Adrenal gland (tissue), 12 donors: ENCODE results near the gene CFAP251. TPM values are rescaled to one million over a fixed set of nuclear protein-coding genes. Genes with fewer than 3 reads are reported as not detected.
"Not testable (repeated sequence)": the region's sequence is repeated elsewhere in the genome, so short reads cannot be mapped to it uniquely, and the experiment has no call there.

Source experiments
- DNase-seq, 7 donors: peaks; one replicate each; pipeline ENCODE4 v3.0.0-alpha.2; 2019 to 2020
- H3K27ac ChIP-seq, 5 donors: fragments of 200-600 bp; sonication (generic) in 4 of 5; 1 replicate in 3 of 5; 2 replicates in 2 of 5; pipeline versions ENCODE4 v1.5.1 to v1.8.0; 2016 to 2020; ENCODE audit warnings: mild to moderate bottlenecking in 1 of 5
- H3K27me3 ChIP-seq: fragments of 200-600 bp; 2 replicates; pipeline ENCODE4 v1.8.0; 2021
- H3K36me3 ChIP-seq, 2 donors: fragments of 200-600 bp; replicated peaks in 1 of 2; 1 replicate in 1 of 2; 2 replicates in 1 of 2; pipeline versions ENCODE4 v1.5.1 to v1.8.0; 2018 to 2022
- H3K4me1 ChIP-seq, 2 donors: fragments of 200-600 bp; replicated peaks in 1 of 2; 1 replicate in 1 of 2; 2 replicates in 1 of 2; pipeline versions ENCODE4 v1.5.1 to v1.8.0; 2018 to 2021
- H3K4me3 ChIP-seq, 4 donors: fragments of 200-600 bp; sonication (generic) in 3 of 4; one replicate each; pipeline ENCODE4 v1.5.1; 2016 to 2018
- H3K9me3 ChIP-seq, 3 donors: fragments of 200-600 bp; sonication (generic) in 1 of 3; replicated peaks in 1 of 3; 1 replicate in 2 of 3; 2 replicates in 1 of 3; pipeline versions ENCODE4 v1.5.1 to v1.8.0; 2016 to 2021
- POLR2A ChIP-seq, 2 donors: fragments of 450-650 bp; IDR thresholded peaks; one replicate each; pipeline ENCODE4 v1.6.1; 2017; ENCODE audit warnings: antibody characterized with exemption in 2 of 2, mild to moderate bottlenecking in 2 of 2, moderate library complexity in 1 of 2
- WGBS, 4 donors: extraction: QIAGEN DNeasy Blood & Tissue Kit in 2 of 4; methylation state at CpG; one replicate each; pipeline versions ENCODE4 v1.1.5 to v1.1.7; 2013 to 2017; 5-methylcytosine and 5-hydroxymethylcytosine counted together
- intact Hi-C, 2 donors: fragments of 100-400 bp; cut with DNase I; formaldehyde crosslinking; loops; one replicate each; pipeline versions ENCODE4 v1.14.1 to v1.15.0; 2022 to 2023
- polyA plus RNA-seq, 3 donors: library from polyadenylated mRNA; stranded (reverse); fragments of 200-250 nt in 2 of 3; fragments of 350-450 nt in 1 of 3; fragmentation: Illumina TruSeq in 1 of 3; extraction: RNeasy Lipid Tissue Mini Kit (QIAGEN cat#74804) in 1 of 3; gene quantifications; one replicate each; pipeline ENCODE4 v1.2.3, GENCODE V29; 2013 to 2014
- total RNA-seq, 9 donors: library from RNA; depleted of rRNA in 4 of 9; stranded (reverse); fragments of >200 nt in 4 of 9; fragments of 120-200 nt in 1 of 9; fragmentation: NEBNext Ultra II Directional in 1 of 9; extraction: Animal tissue kit (Norgen Biotek cat#: 25700) in 1 of 9; gene quantifications; one replicate each; pipeline versions ENCODE4 v1.1.0 to v1.2.4, GENCODE V29; 2013 to 2023
- TF ChIP-seq, protein P1 (sequence below), 6 experiments: fragments of 450-650 bp in 4 of 6; fragments of 200-600 bp in 2 of 6; sonication (generic) in 1 of 6; IDR thresholded peaks; 1 replicate in 5 of 6; 2 replicates in 1 of 6; pipeline versions ENCODE4 v1.5.1 to v1.8.0; 2016 to 2021; ENCODE audit warnings: antibody characterized with exemption in 6 of 6, mild to moderate bottlenecking in 2 of 6, moderate library complexity in 1 of 6
- donor health status: healthy with polysubstance abuse.
- donor health status: Bipolar disorder and iron deficiency.
- donor health status: DM: yes; HTN: yes; CAD: no.
- donor health status: DM: no; HTN: no; CAD: no.
- donor health status: DM: no; HTN: no; CAD: no.
- donor health status: DM: yes; HTN: yes; CAD: no.

CFAP251 gene
- total and polyA plus RNA-seq, 12 donors = 0.30 to 11.6 (median 2.7) TPM

DNA sequence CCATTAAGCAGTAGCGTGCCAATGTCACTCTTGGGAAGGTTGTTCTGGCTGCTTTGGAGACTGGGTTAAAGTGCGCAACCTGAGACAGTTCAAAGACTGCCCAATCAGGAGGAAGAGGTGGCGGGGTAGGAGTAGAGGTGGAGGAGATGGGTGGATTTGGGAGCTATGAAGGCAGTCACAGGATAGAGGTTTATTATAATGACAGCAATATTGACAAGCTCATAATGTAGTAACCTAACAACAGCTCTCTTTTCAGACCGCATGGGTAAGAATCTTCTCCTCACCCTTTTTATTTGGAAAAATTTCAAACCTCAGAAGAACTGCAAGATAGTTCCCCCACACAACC lies 35.1 kb upstream of the CFAP251 start:
- Histone ChIP-seq H3K27ac (no peak overlapping the region), H3K4me1 (peaks cover 0 to 4% of the 10 kb centered on the region in 2 donors), H3K4me3 (no peak overlapping the region), H3K9me3 (no peaks in the 10 kb centered on the region), H3K27me3 (no peaks in the 10 kb centered on the region), H3K36me3 (no peaks in the 10 kb centered on the region)
- 61 to 66% (median 63%) methylated on average over 4 of the region's 4 CpGs for WGBS, 4 donors
- TF ChIP-seq, protein P1, sequence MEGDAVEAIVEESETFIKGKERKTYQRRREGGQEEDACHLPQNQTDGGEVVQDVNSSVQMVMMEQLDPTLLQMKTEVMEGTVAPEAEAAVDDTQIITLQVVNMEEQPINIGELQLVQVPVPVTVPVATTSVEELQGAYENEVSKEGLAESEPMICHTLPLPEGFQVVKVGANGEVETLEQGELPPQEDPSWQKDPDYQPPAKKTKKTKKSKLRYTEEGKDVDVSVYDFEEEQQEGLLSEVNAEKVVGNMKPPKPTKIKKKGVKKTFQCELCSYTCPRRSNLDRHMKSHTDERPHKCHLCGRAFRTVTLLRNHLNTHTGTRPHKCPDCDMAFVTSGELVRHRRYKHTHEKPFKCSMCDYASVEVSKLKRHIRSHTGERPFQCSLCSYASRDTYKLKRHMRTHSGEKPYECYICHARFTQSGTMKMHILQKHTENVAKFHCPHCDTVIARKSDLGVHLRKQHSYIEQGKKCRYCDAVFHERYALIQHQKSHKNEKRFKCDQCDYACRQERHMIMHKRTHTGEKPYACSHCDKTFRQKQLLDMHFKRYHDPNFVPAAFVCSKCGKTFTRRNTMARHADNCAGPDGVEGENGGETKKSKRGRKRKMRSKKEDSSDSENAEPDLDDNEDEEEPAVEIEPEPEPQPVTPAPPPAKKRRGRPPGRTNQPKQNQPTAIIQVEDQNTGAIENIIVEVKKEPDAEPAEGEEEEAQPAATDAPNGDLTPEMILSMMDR (IDR thresholded peaks at IDR 0.05) = no peak
- TF ChIP-seq POLR2A (IDR thresholded peaks at IDR 0.05) = no peak
- intact Hi-C loops = loop anchor here (10.0 kb wide), 2 partner anchors 68 to 188 kb away; no protein-coding TSS in a partner anchor
- DNase-seq = no peak

DNA sequence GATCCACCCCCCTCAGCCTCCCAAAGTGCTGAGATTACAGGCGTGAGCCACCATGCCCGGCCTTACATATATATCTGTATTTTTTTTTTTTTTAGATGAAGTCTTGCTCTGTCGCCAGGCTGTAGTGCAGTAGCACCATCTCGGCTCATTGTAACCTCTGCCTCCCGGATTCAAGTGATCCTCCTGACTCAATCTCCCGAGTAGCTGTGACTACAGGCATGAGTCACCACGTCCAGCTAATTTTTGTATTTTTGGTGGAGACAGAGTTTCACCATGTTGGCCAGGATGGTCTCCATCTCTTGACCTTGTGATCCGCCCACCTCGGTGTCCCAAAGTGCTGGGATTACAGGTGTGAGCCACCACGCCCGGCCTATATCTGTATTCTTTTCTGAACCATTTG lies 33.3 kb upstream of the CFAP251 start:
- H3K27ac ChIP-seq, H3K36me3 ChIP-seq, H3K9me3 ChIP-seq, DNase-seq, H3K27me3 ChIP-seq, H3K4me3 ChIP-seq: not testable (repeated sequence)
- intact Hi-C loops = loop anchor here (5.0 to 10.0 kb wide), 3 partner anchors 70 to 190 kb away; no protein-coding TSS in a partner anchor
- WGBS, 4 donors = 74 to 86% (median 76%) methylated on average over 11 of the region's 11 CpGs
- H3K4me1 ChIP-seq = peaks cover 6 to 15% of the 10 kb centered on the region in 2 donors

DNA sequence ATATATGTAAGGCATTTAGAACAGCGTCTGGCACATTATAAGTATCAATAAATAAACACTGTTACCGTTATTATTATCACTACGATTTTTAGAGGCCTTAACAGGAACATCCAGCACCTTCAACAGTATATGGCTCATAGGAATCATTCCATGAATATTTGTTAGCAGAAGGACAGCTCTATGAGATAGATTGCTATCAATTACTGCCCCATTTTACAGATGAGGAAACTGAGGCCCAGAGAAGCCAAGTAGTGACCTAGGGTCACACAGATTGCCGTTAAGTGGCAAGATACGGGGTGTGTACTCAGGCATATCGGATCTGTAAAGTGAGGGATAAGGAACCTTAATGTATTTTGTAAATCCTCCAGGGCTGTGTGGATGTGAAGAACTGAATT lies 30.3 kb upstream of the CFAP251 start:
- peaks cover 0 to 4% of the 10 kb centered on the region in 2 donors for H3K36me3 ChIP-seq
- TF ChIP-seq POLR2A (IDR thresholded peaks at IDR 0.05) = no peak
- TF ChIP-seq, protein P1 (IDR thresholded peaks at IDR 0.05) = peak in 1 of 6 experiments; percentile 45
- H3K27me3 ChIP-seq = no peaks in the 10 kb centered on the region
- intact Hi-C loops = loop anchor here (5.0 to 10.0 kb wide), 3 partner anchors 73 to 193 kb away; no protein-coding TSS in a partner anchor
- no peaks in the 10 kb centered on the region for H3K9me3 ChIP-seq
- peak overlapping the region in 3 of 4 donors; percentile 25 to 64 (median 42) for H3K4me3 ChIP-seq
- 50 to 93% (median 53%) methylated on average over 3 to 6 of the region's 6 CpGs for WGBS, 4 donors
- DNase-seq = no peak
- H3K27ac ChIP-seq = peak overlapping the region in 3 of 5 donors; percentile 92 to 99 (median 95)
- H3K4me1 ChIP-seq = peaks cover 13 to 32% of the 10 kb centered on the region in 2 donors

DNA sequence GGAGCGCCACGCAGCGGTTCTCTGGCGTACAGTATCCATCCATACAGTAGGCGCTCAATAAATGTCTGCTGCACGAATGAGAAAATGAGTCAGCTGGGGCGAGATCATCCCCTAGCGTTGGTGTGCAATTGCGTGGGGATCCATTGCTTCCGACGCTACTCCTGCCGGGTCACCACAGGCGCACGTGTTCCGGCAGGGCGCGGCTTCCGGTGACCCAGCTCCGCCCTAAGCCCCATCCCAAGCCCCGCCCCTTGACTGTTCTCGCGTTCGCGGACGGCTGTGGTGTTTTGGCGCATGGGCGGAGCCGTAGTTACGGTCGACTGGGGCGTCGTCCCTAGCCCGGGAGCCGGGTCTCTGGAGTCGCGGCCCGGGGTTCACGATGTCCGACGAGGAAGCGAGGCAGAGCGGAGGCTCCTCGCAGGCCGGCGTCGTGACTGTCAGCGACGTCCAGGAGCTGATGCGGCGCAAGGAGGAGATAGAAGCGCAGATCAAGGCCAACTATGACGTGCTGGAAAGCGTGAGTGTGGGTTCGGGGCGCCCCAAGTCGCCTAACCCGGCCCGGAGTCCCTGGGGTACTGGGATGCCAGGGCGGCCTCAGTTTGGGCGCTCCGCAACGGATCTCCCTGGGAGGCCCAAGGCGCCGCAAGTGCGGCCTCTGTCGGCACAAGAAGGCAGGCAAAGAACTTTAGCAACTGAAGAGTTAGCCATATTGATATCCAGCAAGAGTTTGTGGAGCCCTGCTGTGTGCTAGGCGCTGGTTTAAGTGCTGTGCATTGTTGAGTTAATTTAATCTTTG lies 29.7 kb upstream of the CFAP251 start, which contains the start of gene PSMD9:
Gene PSMD9, plus strand, starts transcription at position 313 of the 796 bp plus-strand sequence. Its CDS starts 67 bp downstream, at position 380.
- H3K36me3 ChIP-seq = peaks cover 0 to 4% of the 10 kb centered on the region in 2 donors
- WGBS, 4 donors = 0% methylated on average over 12 to 67 of the region's 67 CpGs
- no peaks in the 10 kb centered on the region for H3K27me3 ChIP-seq
- intact Hi-C loops = loop anchor here (5.0 to 10.0 kb wide), 3 partner anchors 74 to 194 kb away; no protein-coding TSS in a partner anchor
- peaks cover 19 to 38% of the 10 kb centered on the region in 2 donors for H3K4me1 ChIP-seq
- TF ChIP-seq, protein P1 (IDR thresholded peaks at IDR 0.05) = peak; percentile 46 to 72 (median 60)
- TF ChIP-seq POLR2A (IDR thresholded peaks at IDR 0.05) = peak; percentile 77 to 89
- peak within 1 kb of the TSS; percentile 31 to 64 (median 50) for H3K4me3 ChIP-seq
- no peaks in the 10 kb centered on the region for H3K9me3 ChIP-seq
- DNase-seq = peak; percentile 98
- peak within 1 kb of the TSS; percentile 77 to 99 (median 92) for H3K27ac ChIP-seq
